Stimulated activated naive CD4-positive, alpha-beta T cell (primary cell): Measurements from ENCODE around the gene UBXN10.

Source experiments
- DNase-seq, 6 experiments: peaks; one replicate each; lab custom pipeline; 2025; lab: John Stamatoyannopoulos, UW

Gene UBXN10

GRCh38 chr1:20151906-20152598, 33.8 kb upstream of the UBXN10 start:
- peak; percentile 43 to 77 (median 66) for DNase-seq

DNA sequence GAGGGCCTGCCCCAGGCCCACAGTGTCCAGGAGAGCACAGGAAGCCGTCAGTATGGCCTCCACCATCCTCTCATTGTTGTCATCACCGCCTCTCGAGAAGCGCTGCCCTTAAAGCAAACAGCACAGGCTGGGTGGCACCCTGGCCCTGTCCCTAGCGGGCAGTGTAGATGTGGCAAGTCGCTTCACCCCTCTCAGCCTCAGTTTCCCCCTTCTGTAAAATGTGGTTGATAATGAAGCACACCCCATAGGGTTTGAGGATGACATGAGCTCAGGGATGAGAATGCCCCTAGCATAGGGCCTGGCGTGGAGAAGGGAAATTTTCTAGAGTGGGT, 33.3 kb upstream of the UBXN10 start:
- no peak for DNase-seq

DNA sequence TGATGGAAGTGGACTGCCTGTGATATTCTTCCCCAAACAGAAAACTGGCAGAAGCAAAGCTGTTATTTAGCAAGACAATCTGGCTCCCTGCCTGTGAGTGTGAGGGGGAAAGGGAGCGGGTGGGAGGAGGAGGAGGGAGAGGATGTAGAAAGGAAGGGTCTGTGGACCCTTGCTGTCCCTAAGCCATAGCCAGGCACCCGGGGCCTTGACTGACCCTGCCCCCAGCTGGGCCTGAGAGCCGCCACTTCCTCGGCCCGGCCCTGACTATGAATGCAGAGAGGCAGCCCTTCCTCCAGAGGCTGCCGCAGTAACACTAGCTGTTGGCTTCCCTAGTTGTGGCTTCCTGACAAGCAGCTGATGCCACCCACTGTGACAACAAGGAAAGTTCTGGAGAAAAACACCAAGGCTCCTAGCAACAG, 32.9 kb upstream of the UBXN10 start:
- DNase-seq: no peak

GRCh38 chr1:20154301-20154831, 31.5 kb upstream of the UBXN10 start:
- DNase-seq: peak in 1 of 6 experiments; percentile 2

- no peak for DNase-seq
These were observed 27.4 kb upstream of the UBXN10 start for GRCh38 chr1:20158358-20159070.

GRCh38 chr1:20160034-20160433, 25.9 kb upstream of the UBXN10 start:
- no peak for DNase-seq

GRCh38 chr1:20164694-20165202, 21.1 kb upstream of the UBXN10 start:
- DNase-seq: no peak

DNA sequence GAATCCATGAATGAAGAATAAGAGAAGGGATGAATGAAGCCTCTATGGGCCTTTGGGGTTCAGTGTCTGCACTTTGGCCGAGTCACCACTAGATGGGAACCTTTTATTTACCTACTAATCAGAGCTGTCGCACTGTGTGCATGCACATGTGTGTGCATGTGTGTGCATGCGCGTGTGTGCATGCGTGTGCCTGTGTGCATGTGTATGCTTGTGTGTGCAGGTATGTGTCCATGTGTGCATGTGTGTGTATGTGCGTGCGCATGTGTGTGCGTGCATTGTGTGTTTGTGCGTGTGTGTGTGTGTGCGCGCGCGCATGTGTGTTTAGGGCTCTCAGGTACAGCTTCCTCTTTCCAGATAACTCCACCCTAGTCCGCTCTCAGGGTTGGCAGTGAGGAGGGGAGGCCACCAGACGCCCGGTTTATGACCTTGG, 20.4 kb upstream of the UBXN10 start:
- DNase-seq: no peak

- no peak for DNase-seq
These were observed 19.8 kb upstream of the UBXN10 start for GRCh38 chr1:20166051-20166450.

GRCh38 chr1:20167126-20167525, 18.8 kb upstream of the UBXN10 start:
- no peak for DNase-seq

GRCh38 chr1:20168564-20169491, 17.1 kb upstream of the UBXN10 start:
- no peak for DNase-seq

DNA sequence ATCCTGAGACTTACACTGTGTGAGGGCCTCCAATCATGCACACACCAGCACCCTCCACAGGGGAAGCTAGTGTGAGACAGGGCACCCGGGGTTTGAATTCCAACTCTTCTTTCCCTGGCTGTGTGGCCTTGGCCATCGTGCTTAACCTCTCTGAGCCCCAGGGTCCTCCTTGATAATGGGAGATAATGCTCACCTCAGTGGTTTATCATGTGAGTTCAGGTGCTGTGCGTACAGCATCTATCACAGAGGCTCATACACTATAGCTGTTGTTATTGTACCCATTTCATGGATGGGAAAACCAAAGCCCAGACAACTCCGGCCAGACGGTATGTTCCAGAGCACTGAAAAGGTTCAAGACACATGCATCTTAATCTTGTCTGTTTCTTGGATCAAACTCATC, 16.0 kb upstream of the UBXN10 start:
- DNase-seq: no peak

DNA sequence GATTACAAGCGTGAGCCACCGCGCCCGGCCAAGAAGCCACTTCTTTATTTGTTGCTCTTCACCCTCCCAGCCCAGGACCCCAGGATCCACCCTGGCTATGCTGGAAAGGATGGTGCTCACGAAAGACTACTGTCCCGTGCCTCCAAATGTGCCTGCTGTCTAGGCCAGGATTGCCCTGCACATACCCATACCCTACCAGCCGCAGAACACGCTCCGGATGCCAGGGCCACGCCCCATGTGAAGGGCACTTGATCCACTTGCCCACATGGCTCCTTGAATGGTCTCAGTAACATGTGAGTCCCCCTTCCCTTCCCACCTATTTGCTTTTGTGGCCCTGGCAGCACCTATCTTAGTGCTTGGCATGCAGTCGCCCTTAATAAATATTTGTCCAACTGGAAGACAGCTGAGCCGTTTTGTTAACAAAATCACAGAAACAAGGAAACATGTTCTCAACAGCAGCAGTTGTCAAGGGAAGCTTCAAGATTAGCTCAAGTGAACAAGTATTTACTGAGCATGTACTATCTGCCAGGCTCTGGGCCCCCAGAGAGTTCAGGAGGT, 13.8 kb upstream of the UBXN10 start:
- DNase-seq: no peak

DNA sequence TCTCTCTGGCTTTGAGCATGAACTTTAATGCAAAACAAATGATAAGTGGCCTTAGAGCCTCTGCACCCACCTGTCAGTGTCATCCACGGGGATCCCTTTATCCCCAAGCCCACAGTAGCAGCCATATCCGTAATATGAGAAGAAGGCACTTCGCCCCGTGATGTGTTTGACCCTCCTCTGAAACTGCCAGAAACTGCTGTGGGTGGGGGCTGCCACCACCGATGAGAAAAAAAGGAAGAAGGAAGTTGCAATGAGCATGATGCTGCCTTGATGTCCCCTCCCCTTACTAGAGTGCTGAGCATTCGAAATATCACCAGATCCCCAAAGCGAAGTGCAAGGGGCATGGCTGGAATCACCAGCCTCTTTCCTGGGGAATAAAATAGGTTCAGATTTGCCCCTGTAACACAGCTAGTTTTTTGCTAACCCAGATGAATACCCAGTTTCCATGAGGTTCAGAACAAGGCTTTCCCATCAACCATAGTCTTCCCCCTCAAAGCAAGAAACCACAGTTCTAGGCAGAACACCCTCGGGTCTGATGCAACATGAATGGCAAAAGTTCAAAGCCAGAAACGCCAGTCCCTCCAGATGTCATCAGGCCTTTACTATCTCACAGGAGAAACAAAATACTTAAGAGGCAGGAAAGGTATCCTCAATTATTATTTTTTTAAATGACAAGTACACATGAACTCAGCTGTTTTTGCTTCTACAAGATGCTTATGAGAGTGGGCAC, 10.8 kb upstream of the UBXN10 start:
- DNase-seq: no peak

DNA sequence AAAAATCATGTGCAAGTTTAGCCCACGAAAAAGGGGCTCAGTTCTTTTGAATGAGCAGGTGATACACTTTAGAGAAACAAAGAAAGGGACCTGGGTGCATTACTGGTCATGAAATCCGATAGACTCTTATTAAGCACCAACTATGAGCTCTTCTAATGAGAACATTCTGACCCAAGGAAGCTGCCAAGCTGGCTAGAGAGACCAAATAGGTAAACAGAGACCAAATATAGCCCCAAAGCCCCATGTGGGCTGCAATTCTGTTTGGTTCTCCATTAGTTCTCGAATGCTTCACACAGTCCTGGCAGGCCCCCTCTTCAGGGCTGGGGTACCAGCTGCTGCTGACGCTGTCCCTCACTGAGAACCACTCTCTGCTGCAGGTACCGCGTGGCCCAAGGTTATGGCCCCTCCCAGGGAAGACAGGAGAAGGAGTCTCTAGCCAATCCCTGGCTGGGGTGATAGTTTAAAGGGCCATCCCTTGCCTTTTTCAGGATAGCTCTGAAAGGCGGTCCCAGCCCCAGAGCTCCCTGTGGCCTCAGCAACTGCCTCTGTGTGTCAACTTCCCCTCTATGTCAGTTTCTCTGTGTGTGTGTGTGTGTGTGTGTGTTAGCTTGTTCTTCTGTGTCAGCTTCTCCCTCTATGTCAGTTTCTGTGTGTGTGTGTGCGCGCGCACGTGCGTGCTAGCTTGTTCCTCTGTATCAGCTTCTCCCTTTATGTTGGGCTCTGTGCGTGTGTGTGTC, 7.1 kb upstream of the UBXN10 start:
- DNase-seq: no peak

DNA sequence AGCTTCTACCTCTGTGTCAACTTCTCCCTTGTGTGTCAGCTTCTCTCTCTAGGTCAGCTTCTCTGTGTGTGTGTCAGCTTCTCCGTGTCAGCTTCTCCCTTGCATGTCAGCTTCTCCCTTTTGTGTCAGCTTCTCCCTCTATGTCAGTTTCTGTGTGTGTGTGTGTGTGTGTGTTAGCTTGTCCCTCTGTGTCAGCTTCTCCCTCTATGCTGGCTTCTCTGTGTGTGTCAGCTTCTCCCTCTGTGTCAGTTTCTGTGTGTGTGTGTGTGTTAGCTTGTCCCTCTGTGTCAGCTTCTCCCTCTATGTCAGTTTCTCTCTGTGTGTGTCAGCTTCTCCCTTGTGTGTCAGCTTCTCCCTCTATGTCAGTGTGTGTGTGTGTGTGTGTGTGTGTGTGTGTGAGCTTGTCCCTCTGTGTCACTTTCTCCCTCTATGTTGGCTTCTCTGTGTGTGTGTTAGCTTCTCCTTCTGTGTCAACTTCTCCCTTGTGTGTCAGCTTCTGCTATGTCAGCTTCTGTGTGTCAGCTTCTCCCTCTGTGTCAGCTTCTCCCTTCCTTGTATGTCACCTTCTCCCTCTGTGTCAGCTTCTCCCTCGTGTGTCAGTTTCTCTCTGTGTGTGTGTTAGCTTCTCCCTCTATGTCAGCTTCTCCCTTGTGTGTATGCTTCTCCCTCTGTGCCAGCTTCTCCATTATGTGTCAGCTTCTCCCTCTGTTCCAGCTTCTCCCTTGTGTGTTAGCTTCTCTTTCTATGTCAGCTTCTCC, 6.3 kb upstream of the UBXN10 start:
- no peak for DNase-seq

- no peak for DNase-seq
These were observed 5.6 kb upstream of the UBXN10 start for GRCh38 chr1:20180129-20180843.

GRCh38 chr1:20180844-20181207, 5.1 kb upstream of the UBXN10 start:
- DNase-seq: no peak

DNA sequence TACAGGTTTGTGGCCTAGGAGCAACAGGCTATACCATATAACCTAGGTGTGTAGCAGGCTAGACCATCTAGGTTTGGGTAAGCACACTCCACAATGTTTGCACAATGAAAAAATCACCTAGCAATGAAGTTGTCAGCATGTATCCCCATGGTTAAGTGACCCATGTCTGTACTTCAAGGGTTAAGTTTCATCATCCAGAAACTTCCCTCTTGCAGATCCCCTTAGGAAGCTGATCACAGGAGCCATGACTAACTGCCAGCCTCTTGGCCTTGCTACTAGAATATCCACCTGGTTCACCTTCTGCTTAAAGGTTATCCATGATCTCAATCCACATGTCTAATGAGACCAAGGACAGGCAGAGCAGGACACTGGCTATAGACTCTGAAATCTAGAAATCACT, 3.5 kb upstream of the UBXN10 start:
- no peak for DNase-seq
